Stimulated activated CD4-positive, alpha-beta T cell treated with anti-CD3 and anti-CD28 coated beads, Interleukin-15, amount 100 ng/mL, for 48 hours (primary cell): Measurements from ENCODE around the gene OTC.

Source experiments
- DNase-seq, 2 donors: peaks; one replicate each; pipeline ENCODE4 v3.0.0-alpha.2; 2020; ENCODE audit warnings: low read depth in 2 of 2

OTC gene

GRCh38 chrX:38357747-38358673, 5.6 kb downstream of the OTC start:
- DNase-seq: no peak

GRCh38 chrX:38363046-38363445, 10.6 kb downstream of the OTC start:
- no peak for DNase-seq

- DNase-seq: no peak
Measured at GRCh38 chrX:38365954-38366353, 13.6 kb downstream of the OTC start.

GRCh38 chrX:38368774-38369173, 16.4 kb downstream of the OTC start:
- DNase-seq: no peak

GRCh38 chrX:38371641-38372040, 19.2 kb downstream of the OTC start:
- DNase-seq: no peak

GRCh38 chrX:38374431-38374830, 22.0 kb downstream of the OTC start:
- no peak for DNase-seq

GRCh38 chrX:38375891-38376290, 23.5 kb downstream of the OTC start:
- no peak for DNase-seq

GRCh38 chrX:38376747-38377146, 24.3 kb downstream of the OTC start:
- DNase-seq: no peak

GRCh38 chrX:38379088-38379487, 26.7 kb downstream of the OTC start:
- no peak for DNase-seq

GRCh38 chrX:38382663-38383062, 30.3 kb downstream of the OTC start:
- no peak for DNase-seq

GRCh38 chrX:38400389-38400910, 48.0 kb downstream of the OTC start:
- no peak for DNase-seq

GRCh38 chrX:38402118-38402517, 49.7 kb downstream of the OTC start:
- DNase-seq: no peak

- DNase-seq: no peak
Measured at GRCh38 chrX:38403834-38404233, 51.4 kb downstream of the OTC start.

GRCh38 chrX:38407126-38407525, 54.7 kb downstream of the OTC start:
- DNase-seq: no peak

- no peak for DNase-seq
Measured at GRCh38 chrX:38409289-38409688, 56.9 kb downstream of the OTC start.

GRCh38 chrX:38426785-38427184, 74.4 kb downstream of the OTC start:
- DNase-seq: no peak

- no peak for DNase-seq
Measured at GRCh38 chrX:38431525-38431924, 79.1 kb downstream of the OTC start.

- no peak for DNase-seq
Measured at GRCh38 chrX:38435130-38435529, 82.7 kb downstream of the OTC start.

GRCh38 chrX:38437093-38437492, 84.7 kb downstream of the OTC start:
- DNase-seq: no peak

- DNase-seq: no peak
Measured at GRCh38 chrX:38438321-38438720, 85.9 kb downstream of the OTC start.

GRCh38 chrX:38452603-38453002, 100.2 kb downstream of the OTC start:
- DNase-seq: no peak

- DNase-seq: no peak
Measured at GRCh38 chrX:38458071-38458470, 105.7 kb downstream of the OTC start.

GRCh38 chrX:38462257-38462656, 109.9 kb downstream of the OTC start:
- no peak for DNase-seq

- no peak for DNase-seq
Measured at GRCh38 chrX:38465686-38466085, 113.3 kb downstream of the OTC start.
